Myometrial cell (primary cell): Measurements from ENCODE around the gene SDR42E1. TPM values are rescaled to one million over a fixed set of nuclear protein-coding genes. Genes with fewer than 3 reads are reported as not detected.

Source experiments
- total RNA-seq: library from RNA; depleted of rRNA; stranded (reverse); fragments of >200 nt; gene quantifications from 2 replicates; pipeline ENCODE4 v1.2.3, GENCODE V29; 2015

SDR42E1 gene
- 0.29 and 0.35 TPM in 2 replicates for total RNA-seq

GRCh38 chr16:82011199-82011641 is at the start of gene SDR42E1:
Gene SDR42E1 (minus strand): TSS chr16:82011470. CDS start chr16:82000858, 10,612 bp downstream.

GRCh38 chr16:82034981-82035612 is 23.8 kb upstream of the SDR42E1 start, which contains the start of gene HSD17B2:
Gene HSD17B2 (plus strand): TSS chr16:82035253. CDS start chr16:82035425, 172 bp downstream.

Other genes with a start within 250 kb of the SDR42E1 start
- gene PLCG2, start 232.2 kb downstream of the SDR42E1 start, total RNA-seq, result 0.18 and 0.29 TPM in 2 replicates
- not detected in 2 replicates for gene HSD17B2, start 23.8 kb upstream of the SDR42E1 start, total RNA-seq
- 20.5 and 31.7 TPM in 2 replicates for gene MPHOSPH6, start 158.8 kb upstream of the SDR42E1 start, total RNA-seq